PC-9 (cell line): Measurements from ENCODE around the gene CISD3.

Experiments
- EZH2 ChIP-seq: fragments of 200-600 bp; sonication (generic); IDR thresholded peaks from 2 replicates; pipeline ENCODE4 v1.8.0; 2017; ENCODE audit warnings: antibody characterized with exemption, low read depth
- TF ChIP-seq, protein P1 (sequence below): fragments of 200-600 bp; sonication (generic); conservative IDR thresholded peaks from 2 replicates; pipeline ENCODE4 v1.6.1; 2017; ENCODE audit warnings: mixed run types, antibody characterized with exemption, mild to moderate bottlenecking, moderate library complexity

DNA sequence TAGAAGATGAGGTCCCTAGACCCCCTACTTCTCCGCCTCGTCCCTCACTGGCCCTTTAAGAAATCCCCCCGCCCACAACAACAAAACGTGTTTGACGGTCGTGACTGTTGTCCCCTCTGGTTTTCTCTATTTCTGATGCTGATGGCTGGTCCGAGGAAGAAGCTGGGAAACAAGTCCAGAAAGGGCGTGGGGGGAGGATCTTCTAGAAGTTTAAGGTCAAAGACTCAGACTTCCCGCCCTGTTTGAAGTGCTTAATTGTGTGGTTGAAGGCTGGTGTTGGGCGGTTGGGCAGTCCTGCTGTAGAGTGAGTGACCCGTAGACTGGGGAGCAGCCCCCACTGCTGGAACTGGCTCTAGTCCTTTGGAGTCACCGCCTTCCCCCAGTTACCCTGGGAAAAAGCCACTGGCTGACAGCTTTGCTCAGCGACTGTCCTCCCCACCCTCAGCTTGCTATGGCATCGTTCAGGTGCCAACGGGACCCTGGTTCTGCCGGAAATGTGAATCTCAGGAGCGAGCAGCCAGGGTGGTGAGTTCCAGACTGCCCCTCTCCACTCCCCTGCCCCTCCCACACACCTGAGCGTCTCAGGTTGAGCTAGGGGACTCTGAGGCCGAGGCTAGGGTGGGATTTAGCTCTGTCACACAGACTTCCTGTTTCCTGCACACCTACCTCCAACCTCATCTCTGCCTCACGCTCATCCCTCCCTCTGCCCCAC, 23.5 kb upstream of the CISD3 start:
- TF ChIP-seq, protein P1, sequence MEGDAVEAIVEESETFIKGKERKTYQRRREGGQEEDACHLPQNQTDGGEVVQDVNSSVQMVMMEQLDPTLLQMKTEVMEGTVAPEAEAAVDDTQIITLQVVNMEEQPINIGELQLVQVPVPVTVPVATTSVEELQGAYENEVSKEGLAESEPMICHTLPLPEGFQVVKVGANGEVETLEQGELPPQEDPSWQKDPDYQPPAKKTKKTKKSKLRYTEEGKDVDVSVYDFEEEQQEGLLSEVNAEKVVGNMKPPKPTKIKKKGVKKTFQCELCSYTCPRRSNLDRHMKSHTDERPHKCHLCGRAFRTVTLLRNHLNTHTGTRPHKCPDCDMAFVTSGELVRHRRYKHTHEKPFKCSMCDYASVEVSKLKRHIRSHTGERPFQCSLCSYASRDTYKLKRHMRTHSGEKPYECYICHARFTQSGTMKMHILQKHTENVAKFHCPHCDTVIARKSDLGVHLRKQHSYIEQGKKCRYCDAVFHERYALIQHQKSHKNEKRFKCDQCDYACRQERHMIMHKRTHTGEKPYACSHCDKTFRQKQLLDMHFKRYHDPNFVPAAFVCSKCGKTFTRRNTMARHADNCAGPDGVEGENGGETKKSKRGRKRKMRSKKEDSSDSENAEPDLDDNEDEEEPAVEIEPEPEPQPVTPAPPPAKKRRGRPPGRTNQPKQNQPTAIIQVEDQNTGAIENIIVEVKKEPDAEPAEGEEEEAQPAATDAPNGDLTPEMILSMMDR: no peak
- no peak for TF ChIP-seq EZH2
